CD14-positive monocyte (primary cell): ENCODE measurements around the gene PSMB1. TPM values are rescaled to one million over a fixed set of nuclear protein-coding genes. Genes with fewer than 3 reads are reported as not detected.
A peak's percentile ranks its signal among the peaks of the same experiment; 100 is the strongest.

Experiments used
- DNase-seq, 3 donors: peaks; one replicate each; pipeline ENCODE4 v3.0.0-alpha.2; 2011 to 2022
- H2AFZ ChIP-seq: 2 replicates; pipeline ENCODE4 v1.6.0; 2012; ENCODE audit warnings: mild to moderate bottlenecking, low read depth, low read length, inconsistent platforms; ENCODE audit not compliant: insufficient read depth, poor library complexity, severe bottlenecking
- H3K27ac ChIP-seq, 2 donors: 1 replicate in 1 of 2; 2 replicates in 1 of 2; pipeline ENCODE4 v1.5.1; 2012 to 2013; ENCODE audit warnings: low read length in 2 of 2, control low read depth in 1 of 2, inconsistent platforms in 1 of 2, low read depth in 1 of 2, mild to moderate bottlenecking in 1 of 2
- H3K27me3 ChIP-seq, 2 donors: one replicate each; pipeline versions ENCODE4 v1.6.0 to v1.6.1; 2011 to 2013; ENCODE audit warnings: low read length in 2 of 2; ENCODE audit not compliant: control insufficient read depth in 2 of 2, insufficient read depth in 2 of 2
- H3K36me3 ChIP-seq, 2 donors: replicated peaks in 1 of 2; 1 replicate in 1 of 2; 2 replicates in 1 of 2; pipeline versions ENCODE4 v1.5.1 to v1.6.1; 2012 to 2013; ENCODE audit warnings: low read length in 2 of 2, control low read depth in 1 of 2, inconsistent platforms in 1 of 2, mild to moderate bottlenecking in 1 of 2; ENCODE audit not compliant: insufficient read depth in 2 of 2, control insufficient read depth in 1 of 2
- H3K4me1 ChIP-seq, 2 donors: 1 replicate in 1 of 2; 2 replicates in 1 of 2; pipeline versions ENCODE4 v1.5.1 to v1.6.1; 2012 to 2013; ENCODE audit warnings: low read length in 2 of 2, control low read depth in 1 of 2, inconsistent platforms in 1 of 2, mild to moderate bottlenecking in 1 of 2, moderate library complexity in 1 of 2; ENCODE audit not compliant: insufficient read depth in 2 of 2, control insufficient read depth in 1 of 2
- H3K4me2 ChIP-seq: replicated peaks from 2 replicates; pipeline ENCODE3; 2012; ENCODE audit warnings: low read length, moderate library complexity, mild to moderate bottlenecking; ENCODE audit not compliant: poor library complexity, severe bottlenecking; ENCODE audit errors: extremely low read depth
- H3K4me3 ChIP-seq, 3 experiments: fragments of 200-600 bp in 1 of 3; sonication (generic) in 1 of 3; replicated peaks in 1 of 3; 1 replicate in 2 of 3; 2 replicates in 1 of 3; pipeline ENCODE4 v1.5.1; 2011 to 2013; ENCODE audit warnings: low read length in 3 of 3, mild to moderate bottlenecking in 3 of 3, control low read depth in 2 of 3, low read depth in 2 of 3, inconsistent platforms in 1 of 3, moderate library complexity in 1 of 3
- H3K79me2 ChIP-seq: 2 replicates; pipeline ENCODE4 v1.6.0; 2012; ENCODE audit warnings: mild to moderate bottlenecking, control low read depth, inconsistent platforms, low read length, moderate library complexity; ENCODE audit not compliant: insufficient read depth
- H3K9ac ChIP-seq: 2 replicates; pipeline ENCODE4 v1.6.0; 2017; ENCODE audit warnings: low read length, mild to moderate bottlenecking; ENCODE audit not compliant: insufficient read depth, poor library complexity, severe bottlenecking
- H3K9me3 ChIP-seq, 2 donors: replicated peaks in 1 of 2; 1 replicate in 1 of 2; 2 replicates in 1 of 2; pipeline versions ENCODE4 v1.5.1 to v1.6.1; 2012 to 2013; ENCODE audit warnings: low read length in 2 of 2, control low read depth in 1 of 2; ENCODE audit not compliant: control insufficient read depth in 1 of 2, insufficient read depth in 1 of 2
- H4K20me1 ChIP-seq: 2 replicates; pipeline ENCODE4 v1.6.0; 2012; ENCODE audit warnings: mild to moderate bottlenecking, low read length, control low read depth, moderate library complexity; ENCODE audit not compliant: insufficient read depth
- H3K27ac Mint-ChIP-seq, 7 donors: one replicate each; pipeline ENCODE4 v1.8.0; 2020; ENCODE audit warnings: mild to moderate bottlenecking in 7 of 7, mixed read lengths in 7 of 7, moderate library complexity in 6 of 7, inconsistent platforms in 2 of 7
- H3K27me3 Mint-ChIP-seq, 3 donors: one replicate each; pipeline ENCODE4 v1.8.0; 2021 to 2022; ENCODE audit warnings: low read depth in 3 of 3, mild to moderate bottlenecking in 3 of 3, mixed read lengths in 3 of 3, moderate library complexity in 3 of 3, inconsistent platforms in 1 of 3
- H3K36me3 Mint-ChIP-seq, 2 donors: one replicate each; pipeline ENCODE4 v1.8.0; 2020; ENCODE audit warnings: mixed read lengths in 2 of 2, inconsistent platforms in 1 of 2, mild to moderate bottlenecking in 1 of 2
- H3K4me1 Mint-ChIP-seq: one replicate; pipeline ENCODE4 v1.8.0; 2020; ENCODE audit warnings: mild to moderate bottlenecking, mixed read lengths
- H3K4me3 Mint-ChIP-seq, 2 donors: one replicate each; pipeline ENCODE4 v1.8.0; 2020; ENCODE audit warnings: mild to moderate bottlenecking in 2 of 2, mixed read lengths in 2 of 2, moderate library complexity in 1 of 2
- H3K9me3 Mint-ChIP-seq, 7 donors: one replicate each; pipeline ENCODE4 v1.8.0; 2020 to 2022; ENCODE audit warnings: mixed read lengths in 7 of 7, mild to moderate bottlenecking in 6 of 7, moderate library complexity in 6 of 7, inconsistent platforms in 2 of 7
- WGBS: methylation state at CpG from one replicate; pipeline ENCODE4 v1.1.5; 2013; ENCODE audit warnings: missing lambda C conversion rate; ENCODE audit not compliant: insufficient coverage; 5-methylcytosine and 5-hydroxymethylcytosine counted together
- intact Hi-C, 2 donors: fragments of 100-400 bp; cut with micrococcal nuclease; formaldehyde crosslinking; loops; one replicate each; pipeline versions ENCODE4 v1.15.0 to v1.15.1; 2023
- polyA plus RNA-seq, 3 donors: library from polyadenylated mRNA; depleted of rRNA in 1 of 3; unstranded in 2 of 3; stranded (reverse) in 1 of 3; fragments of 300-500 nt in 2 of 3; fragments of >200 nt in 1 of 3; fragmentation: Illumina TruSeq in 2 of 3; gene quantifications; 1 replicate in 2 of 3; 2 replicates in 1 of 3; pipeline ENCODE4 v1.2.3, GENCODE V29; 2012 to 2021
- TF ChIP-seq, protein P1 (sequence below): fragments of 200-600 bp; IDR thresholded peaks from one replicate; pipeline ENCODE4 v1.8.0; 2022; ENCODE audit warnings: antibody characterized with exemption, mild to moderate bottlenecking

Gene PSMB1
- polyA plus RNA-seq, 3 donors: 172 to 647 (median 558) TPM

DNA sequence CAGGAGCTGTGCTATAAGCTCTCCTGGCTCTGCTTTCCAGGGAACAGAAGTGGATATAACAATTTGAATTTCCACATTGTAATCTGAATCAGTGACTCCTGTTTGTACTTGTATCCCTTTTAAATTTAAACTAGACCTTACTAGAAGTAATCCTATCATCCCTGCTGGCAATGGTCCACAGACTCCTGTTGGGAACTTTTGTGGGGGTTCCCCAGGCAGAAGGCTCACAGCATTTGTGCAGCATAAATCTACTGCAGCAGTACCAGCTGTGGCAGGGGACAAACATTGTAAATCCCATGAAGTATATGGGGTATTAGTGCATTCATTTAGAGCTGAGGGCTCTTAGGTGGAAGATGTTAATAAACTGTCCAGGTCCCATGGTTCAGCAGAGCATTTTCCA, 43.3 kb upstream of the PSMB1 start:
- Histone ChIP-seq H3K9ac (no peak overlapping the region), H4K20me1 (no peaks in the 10 kb centered on the region), H3K9me3 (peaks cover 3 to 9% of the 10 kb centered on the region in 2 donors), H3K4me3 (no peak overlapping the region), H2AFZ (no peak overlapping the region), H3K27me3 (no peaks in the 10 kb centered on the region), H3K27ac (no peak overlapping the region), H3K79me2 (no peaks in the 10 kb centered on the region), H3K4me2 (no peak overlapping the region), H3K36me3 (no peaks in the 10 kb centered on the region), H3K4me1 (no peaks in the 10 kb centered on the region)
- Mint-ChIP-seq H3K9me3 (peaks cover 11 to 22% (median 16%) of the 10 kb centered on the region in 7 donors), H3K27ac (peak overlapping the region in 1 of 7 donors; percentile 10), H3K4me3 (no peak overlapping the region), H3K36me3 (no peaks in the 10 kb centered on the region), H3K4me1 (no peaks in the 10 kb centered on the region), H3K27me3 (peaks cover 7 to 16% (median 15%) of the 10 kb centered on the region in 3 donors)
- DNase-seq: no peak
- TF ChIP-seq, protein P1, sequence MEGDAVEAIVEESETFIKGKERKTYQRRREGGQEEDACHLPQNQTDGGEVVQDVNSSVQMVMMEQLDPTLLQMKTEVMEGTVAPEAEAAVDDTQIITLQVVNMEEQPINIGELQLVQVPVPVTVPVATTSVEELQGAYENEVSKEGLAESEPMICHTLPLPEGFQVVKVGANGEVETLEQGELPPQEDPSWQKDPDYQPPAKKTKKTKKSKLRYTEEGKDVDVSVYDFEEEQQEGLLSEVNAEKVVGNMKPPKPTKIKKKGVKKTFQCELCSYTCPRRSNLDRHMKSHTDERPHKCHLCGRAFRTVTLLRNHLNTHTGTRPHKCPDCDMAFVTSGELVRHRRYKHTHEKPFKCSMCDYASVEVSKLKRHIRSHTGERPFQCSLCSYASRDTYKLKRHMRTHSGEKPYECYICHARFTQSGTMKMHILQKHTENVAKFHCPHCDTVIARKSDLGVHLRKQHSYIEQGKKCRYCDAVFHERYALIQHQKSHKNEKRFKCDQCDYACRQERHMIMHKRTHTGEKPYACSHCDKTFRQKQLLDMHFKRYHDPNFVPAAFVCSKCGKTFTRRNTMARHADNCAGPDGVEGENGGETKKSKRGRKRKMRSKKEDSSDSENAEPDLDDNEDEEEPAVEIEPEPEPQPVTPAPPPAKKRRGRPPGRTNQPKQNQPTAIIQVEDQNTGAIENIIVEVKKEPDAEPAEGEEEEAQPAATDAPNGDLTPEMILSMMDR: no peak
- intact Hi-C loops: no loop called here

DNA sequence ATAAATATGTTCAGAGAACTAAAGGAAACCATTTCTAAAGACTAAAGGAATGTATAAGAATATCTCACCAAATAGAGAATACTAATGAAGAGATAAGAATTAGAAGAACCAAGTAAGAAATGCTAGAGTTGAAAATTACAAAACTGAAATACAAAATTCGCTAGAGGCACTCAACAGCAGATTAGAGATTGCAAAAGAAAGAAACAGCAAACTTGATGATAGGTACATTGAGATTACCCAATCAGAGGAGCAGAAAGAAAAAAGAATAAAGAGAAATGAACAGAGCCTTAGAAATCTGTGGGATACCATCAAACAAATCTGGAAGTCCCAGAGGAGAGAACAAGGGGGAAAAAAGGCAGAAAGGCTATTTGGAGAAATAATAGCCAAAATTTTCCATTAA, 37.6 kb upstream of the PSMB1 start:
- Mint-ChIP-seq H3K27me3 (peaks cover 0 to 12% (median 0%) of the 10 kb centered on the region in 3 donors), H3K36me3 (no peaks in the 10 kb centered on the region), H3K4me1 (no peaks in the 10 kb centered on the region), H3K4me3 (peak overlapping the region in 1 of 2 donors; percentile 36), H3K27ac (no peak overlapping the region), H3K9me3 (peaks cover 19 to 40% (median 30%) of the 10 kb centered on the region in 7 donors)
- Histone ChIP-seq H3K36me3 (no peaks in the 10 kb centered on the region), H3K4me3 (no peak overlapping the region), H3K27me3 (no peaks in the 10 kb centered on the region), H3K79me2 (no peaks in the 10 kb centered on the region), H3K4me2 (no peak overlapping the region), H4K20me1 (no peaks in the 10 kb centered on the region), H3K4me1 (no peaks in the 10 kb centered on the region), H3K9ac (no peak overlapping the region), H3K9me3 (peaks cover 13 to 16% of the 10 kb centered on the region in 2 donors), H2AFZ (no peak overlapping the region), H3K27ac (no peak overlapping the region)
- TF ChIP-seq, protein P1: no peak
- DNase-seq: no peak
- intact Hi-C loops: no loop called here
- no CpG with 5 or more reads among the region's 1 CpG for WGBS
